NK-92 (cell line): Measurements from ENCODE around the gene KCNH2.
"Not testable (repeated sequence)": the region's sequence is repeated elsewhere in the genome, so short reads cannot be mapped to it uniquely, and the experiment has no call there.

Source experiments
- DNase-seq: peaks from one replicate; lab custom pipeline; 2025; ENCODE audit not compliant: unreplicated experiment; lab: John Stamatoyannopoulos, UW

KCNH2 gene

GRCh38 chr7:150978126-150978789 is at the start of gene KCNH2:
KCNH2 (minus strand) TSS chr7:150978321; CDS start chr7:150977913, 408 bp downstream.
- DNase-seq, result no peak

- not testable (repeated sequence) for DNase-seq
These were observed 49.6 kb upstream of the KCNH2 start for GRCh38 chr7:151027728-151028130.

GRCh38 chr7:151026771-151027727 is 48.9 kb upstream of the KCNH2 start:
- DNase-seq, result not testable (repeated sequence)

- no peak for DNase-seq
These were observed 48.0 kb upstream of the KCNH2 start for GRCh38 chr7:151025924-151026671.

GRCh38 chr7:151024435-151025056 is 46.4 kb upstream of the KCNH2 start, which contains the start of gene ATG9B:
ATG9B (minus strand) TSS chr7:151024494; CDS start chr7:151024423, 71 bp downstream.
- no peak for DNase-seq

- no peak for DNase-seq
These were observed 45.1 kb upstream of the KCNH2 start for GRCh38 chr7:151023232-151023631.

GRCh38 chr7:151020231-151020630 is 42.1 kb upstream of the KCNH2 start:
- no peak for DNase-seq

GRCh38 chr7:151019130-151019447 is 41.0 kb upstream of the KCNH2 start:
- no peak for DNase-seq

GRCh38 chr7:151018421-151019129 is 40.5 kb upstream of the KCNH2 start:
- no peak for DNase-seq

GRCh38 chr7:151017953-151018420 is 39.9 kb upstream of the KCNH2 start:
- no peak for DNase-seq

GRCh38 chr7:151017370-151017952 is 39.3 kb upstream of the KCNH2 start:
- DNase-seq, result no peak

- no peak for DNase-seq
These were observed 38.8 kb upstream of the KCNH2 start for GRCh38 chr7:151016942-151017341.

- no peak for DNase-seq
These were observed 38.4 kb upstream of the KCNH2 start for GRCh38 chr7:151016505-151016904.

GRCh38 chr7:151015967-151016366 is 37.8 kb upstream of the KCNH2 start:
- DNase-seq, result no peak

- no peak for DNase-seq
These were observed 36.8 kb upstream of the KCNH2 start for GRCh38 chr7:151014950-151015349.

- peak; percentile 48 for DNase-seq
These were observed 35.8 kb upstream of the KCNH2 start for GRCh38 chr7:151013733-151014497.

- no peak for DNase-seq
These were observed 35.2 kb upstream of the KCNH2 start for GRCh38 chr7:151013356-151013732.

- no peak for DNase-seq
These were observed 34.8 kb upstream of the KCNH2 start for GRCh38 chr7:151012911-151013347.
